ENCODE results near the gene L3HYPDH.

The L3HYPDH gene

GRCh38 chr14:59500732-59501131 is 16.5 kb upstream of the L3HYPDH start:
- H3K4me3 ChIP-seq (ENCODE audit: low read depth, low read length): no peak overlapping the region
- in situ Hi-C loops (cut with HindIII; ENCODE audit: low sequenced_read_pairs): no loop called here
- no peak for DNase-seq (ENCODE audit: low read depth)
- no peak for TF ChIP-seq CTCF (IDR thresholded peaks at IDR 0.05; ENCODE audit: low read depth, low read length, missing control alignments)

GRCh38 chr14:59492384-59492783 is 8.2 kb upstream of the L3HYPDH start:
- TF ChIP-seq CTCF (IDR thresholded peaks at IDR 0.05; ENCODE audit: low read depth, low read length, missing control alignments): no peak
- no peak overlapping the region for H3K4me3 ChIP-seq (ENCODE audit: low read depth, low read length)
- no peak for DNase-seq (ENCODE audit: low read depth)
- in situ Hi-C loops (cut with HindIII; ENCODE audit: low sequenced_read_pairs): no loop called here

- in situ Hi-C loops (cut with HindIII; ENCODE audit: low sequenced_read_pairs): no loop called here
- DNase-seq (ENCODE audit: low read depth): no peak
- TF ChIP-seq CTCF (IDR thresholded peaks at IDR 0.05; ENCODE audit: low read depth, low read length, missing control alignments): no peak
- no peak overlapping the region for H3K4me3 ChIP-seq (ENCODE audit: low read depth, low read length)
These were observed 6.5 kb upstream of the L3HYPDH start for GRCh38 chr14:59490756-59491155.

- DNase-seq (ENCODE audit: low read depth): no peak
- in situ Hi-C loops (cut with HindIII; ENCODE audit: low sequenced_read_pairs): no loop called here
- no peak for TF ChIP-seq CTCF (IDR thresholded peaks at IDR 0.05; ENCODE audit: low read depth, low read length, missing control alignments)
- peak overlapping the region; percentile 78 for H3K4me3 ChIP-seq (ENCODE audit: low read depth, low read length)
These were observed 499 bp upstream of the L3HYPDH start for GRCh38 chr14:59484639-59485175.

- in situ Hi-C loops (cut with HindIII; ENCODE audit: low sequenced_read_pairs): no loop called here
- TF ChIP-seq CTCF (IDR thresholded peaks at IDR 0.05; ENCODE audit: low read depth, low read length, missing control alignments): no peak
- peak; percentile 52 for DNase-seq (ENCODE audit: low read depth)
- H3K4me3 ChIP-seq (ENCODE audit: low read depth, low read length): peak overlapping the region; percentile 78
These were observed 845 bp downstream of the L3HYPDH start for GRCh38 chr14:59483363-59483762.

- no peak for TF ChIP-seq CTCF (IDR thresholded peaks at IDR 0.05; ENCODE audit: low read depth, low read length, missing control alignments)
- peak; percentile 76 for DNase-seq (ENCODE audit: low read depth)
- peak overlapping the region; percentile 78 for H3K4me3 ChIP-seq (ENCODE audit: low read depth, low read length)
- in situ Hi-C loops (cut with HindIII; ENCODE audit: low sequenced_read_pairs): no loop called here
These were observed 1.5 kb downstream of the L3HYPDH start for GRCh38 chr14:59482541-59483331.
